Esophagus mucosa (tissue), 1 donor: ENCODE measurements around the gene TBXT. TPM values are rescaled to one million over a fixed set of nuclear protein-coding genes. Genes with fewer than 3 reads are reported as not detected.

Source experiments
- ATAC-seq: fragments of 200-7000 bp; cut with Tn5 transposase; one replicate; pipeline ENCODE4 v1.9.1; 2020
- total RNA-seq: library from RNA; stranded (reverse); gene quantifications from one replicate; pipeline ENCODE4 v1.2.4, GENCODE V29; 2023
- donor health status: DM: yes; HTN: yes; CAD: no.

Gene TBXT
- total RNA-seq, 1 donor from 2014 or later, result not detected

DNA sequence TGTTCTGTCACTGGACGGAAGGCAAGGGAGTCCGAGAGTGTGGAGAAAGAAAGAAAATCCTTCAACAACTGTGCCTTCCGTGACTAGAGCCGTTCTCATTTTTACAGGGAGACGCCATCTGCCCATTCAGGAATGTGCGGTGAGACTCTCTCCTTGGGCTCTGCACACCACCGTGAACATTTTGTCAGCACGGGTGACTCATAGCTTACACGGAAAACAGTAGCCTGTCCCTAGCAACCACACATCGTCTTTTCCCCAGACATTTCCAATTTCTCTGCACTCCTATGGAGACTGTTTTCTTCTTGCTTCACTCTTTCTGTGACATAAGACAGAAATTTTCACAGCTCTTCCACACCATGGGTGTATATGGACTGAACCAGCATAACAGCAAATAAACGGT, 55.1 kb downstream of the TBXT start:
- peak; percentile 52 for ATAC-seq

DNA sequence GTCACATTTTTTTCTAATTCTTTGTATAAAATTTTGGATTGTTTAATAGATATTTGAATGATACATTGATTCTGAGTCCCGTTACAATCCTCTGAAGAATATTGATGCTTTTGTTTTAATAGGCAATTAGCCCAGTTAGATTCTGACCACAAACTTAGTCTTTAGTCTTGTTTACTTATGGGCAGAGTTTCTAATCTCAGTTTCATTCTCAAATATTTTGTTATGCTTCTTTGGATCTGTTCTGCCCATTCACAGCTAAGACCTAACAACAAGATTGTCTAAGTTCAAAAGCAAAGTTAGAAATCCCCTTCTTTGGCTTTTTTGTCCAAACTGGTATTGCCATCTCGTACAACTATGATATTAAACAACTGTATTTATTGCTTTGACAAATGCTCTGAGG, 58.0 kb downstream of the TBXT start:
- no peak for ATAC-seq

Other genes starting within 250 kb of the TBXT start
- gene PRR18, start 140.5 kb upstream of the TBXT start, total RNA-seq, result 0.04 TPM
- gene SFT2D1, start 174.7 kb upstream of the TBXT start, total RNA-seq, result 26.6 TPM
- gene MPC1, start 215.1 kb upstream of the TBXT start, total RNA-seq, result 43.4 TPM